HEK293 (cell line): ENCODE data around the gene CYP26B1.

Experiments used
- CTCF ChIA-PET: fragments of 350-600 bp; formaldehyde crosslinking; extraction: SDS; loops from one replicate; lab custom pipeline; 2021; ENCODE audit warnings: antibody characterized with exemption; lab: Yijun Ruan, JAX
- POLR2A ChIA-PET: fragments of 300-600 bp; formaldehyde crosslinking; extraction: SDS; loops from one replicate; lab custom pipeline; 2020; ENCODE audit warnings: antibody characterized with exemption, inconsistent platforms; lab: Yijun Ruan, JAX
- H3K27ac ChIP-seq: fragments of 200-500 bp; sonication (Bioruptor generic); 2 replicates; pipeline ENCODE4 v1.5.1; 2014; ENCODE audit warnings: low read depth, low read length, control low read depth, inconsistent platforms; ENCODE audit errors: extremely low read depth
- H3K36me3 ChIP-seq, 2 experiments: fragments of 200-500 bp in 1 of 2; sonication (Bioruptor generic) in 1 of 2; 1 replicate in 1 of 2; 2 replicates in 1 of 2; pipeline ENCODE4 v1.5.1; 2014 to 2017; ENCODE audit warnings: inconsistent platforms in 2 of 2, low read length in 2 of 2; ENCODE audit not compliant: control insufficient read depth in 2 of 2, insufficient read depth in 1 of 2
- H3K4me1 ChIP-seq: fragments of 200-500 bp; sonication (Bioruptor generic); 2 replicates; pipeline ENCODE4 v1.5.1; 2014; ENCODE audit warnings: mild to moderate bottlenecking, low read length, inconsistent platforms; ENCODE audit not compliant: control insufficient read depth, insufficient read depth
- H3K4me3 ChIP-seq: 2 replicates; pipeline ENCODE4 v1.5.1; 2011; ENCODE audit warnings: low read depth, mild to moderate bottlenecking, control low read depth, low read length, moderate library complexity
- H3K9me3 ChIP-seq: fragments of 200-500 bp; sonication (Bioruptor generic); 2 replicates; pipeline ENCODE4 v1.5.1; 2014; ENCODE audit warnings: low read depth, low read length, inconsistent platforms; ENCODE audit not compliant: control insufficient read depth, insufficient read depth
- KLF1 ChIP-seq: fragments of 450-650 bp; formaldehyde crosslinking; IDR thresholded peaks from 2 replicates; pipeline ENCODE4 v1.5.1; 2016; ENCODE audit warnings: missing biosample characterization, missing genetic modification characterization
- MEIS1 ChIP-seq: sonication (generic); formaldehyde crosslinking; IDR thresholded peaks from 2 replicates; pipeline ENCODE4 v1.8.1; 2022; ENCODE audit warnings: missing genetic modification reagents, mild to moderate bottlenecking, borderline replicate concordance
- SP7 ChIP-seq: fragments of 450-650 bp; formaldehyde crosslinking; IDR thresholded peaks from 2 replicates; pipeline ENCODE4 v1.5.1; 2016; ENCODE audit warnings: missing biosample characterization, missing genetic modification characterization
- TCF7L2 ChIP-seq: IDR thresholded peaks from 2 replicates; pipeline ENCODE4 v1.6.1; 2011; ENCODE audit warnings: low read depth, mild to moderate bottlenecking, inconsistent platforms, low read length, moderate library complexity, borderline replicate concordance
- TRIM28 ChIP-seq: IDR thresholded peaks from 2 replicates; pipeline ENCODE4 v1.6.1; 2011; ENCODE audit warnings: low read length, control low read depth, borderline replicate concordance
- YY2 ChIP-seq: fragments of 450-650 bp; formaldehyde crosslinking; IDR thresholded peaks from 2 replicates; pipeline ENCODE4 v1.5.1; 2016; ENCODE audit warnings: missing biosample characterization, missing genetic modification characterization
- ZBTB48 ChIP-seq: fragments of 450-650 bp; formaldehyde crosslinking; IDR thresholded peaks from 2 replicates; pipeline ENCODE4 v1.5.1; 2016; ENCODE audit warnings: missing biosample characterization, missing genetic modification characterization
- ZFP69B ChIP-seq: fragments of 450-650 bp; formaldehyde crosslinking; IDR thresholded peaks from 2 replicates; pipeline ENCODE4 v1.5.1; 2016; ENCODE audit warnings: missing biosample characterization, missing genetic modification characterization
- ZIC2 ChIP-seq: fragments of 450-650 bp; formaldehyde crosslinking; IDR thresholded peaks from 2 replicates; pipeline ENCODE4 v1.5.1; 2016; ENCODE audit warnings: missing biosample characterization, missing genetic modification characterization
- ZNF114 ChIP-seq: fragments of 450-650 bp; formaldehyde crosslinking; IDR thresholded peaks from 2 replicates; pipeline ENCODE4 v1.5.0; 2017; ENCODE audit warnings: missing biosample characterization, missing genetic modification characterization
- ZNF169 ChIP-seq: fragments of 450-650 bp; formaldehyde crosslinking; IDR thresholded peaks from 2 replicates; pipeline ENCODE4 v1.5.1; 2016; ENCODE audit warnings: missing biosample characterization, missing genetic modification characterization
- ZNF202 ChIP-seq: fragments of 450-650 bp; formaldehyde crosslinking; IDR thresholded peaks from 2 replicates; pipeline ENCODE4 v1.5.1; 2016; ENCODE audit warnings: missing biosample characterization, missing genetic modification characterization, borderline replicate concordance
- ZNF214 ChIP-seq: fragments of 450-650 bp; formaldehyde crosslinking; IDR thresholded peaks from 2 replicates; pipeline ENCODE4 v1.5.1; 2017; ENCODE audit warnings: missing biosample characterization, mild to moderate bottlenecking, missing genetic modification characterization, borderline replicate concordance
- ZNF221 ChIP-seq: fragments of 450-650 bp; formaldehyde crosslinking; IDR thresholded peaks from 2 replicates; pipeline ENCODE4 v1.5.1; 2017; ENCODE audit warnings: missing biosample characterization, missing genetic modification characterization, borderline replicate concordance
- ZNF23 ChIP-seq: fragments of 450-650 bp; formaldehyde crosslinking; IDR thresholded peaks from 2 replicates; pipeline ENCODE4 v1.5.1; 2016; ENCODE audit warnings: missing biosample characterization, missing genetic modification characterization, borderline replicate concordance
- ZNF248 ChIP-seq: fragments of 450-650 bp; formaldehyde crosslinking; IDR thresholded peaks from 2 replicates; pipeline ENCODE4 v1.5.1; 2017; ENCODE audit warnings: missing biosample characterization, missing genetic modification characterization
- ZNF302 ChIP-seq: fragments of 450-650 bp; formaldehyde crosslinking; IDR thresholded peaks from 2 replicates; pipeline ENCODE4 v1.5.1; 2016; ENCODE audit warnings: missing biosample characterization, missing genetic modification characterization, low read depth
- ZNF354C ChIP-seq: fragments of 450-650 bp; formaldehyde crosslinking; IDR thresholded peaks from 2 replicates; pipeline ENCODE4 v1.5.1; 2016; ENCODE audit warnings: missing biosample characterization, missing genetic modification characterization, low read depth, borderline replicate concordance
- ZNF404 ChIP-seq: fragments of 450-650 bp; formaldehyde crosslinking; IDR thresholded peaks from 2 replicates; pipeline ENCODE4 v1.5.1; 2017; ENCODE audit warnings: missing biosample characterization, missing genetic modification characterization
- ZNF416 ChIP-seq: fragments of 450-650 bp; formaldehyde crosslinking; IDR thresholded peaks from 2 replicates; pipeline ENCODE4 v1.5.1; 2016; ENCODE audit warnings: missing biosample characterization, missing genetic modification characterization
- ZNF423 ChIP-seq: fragments of 450-650 bp; formaldehyde crosslinking; IDR thresholded peaks from 2 replicates; pipeline ENCODE4 v1.5.1; 2016; ENCODE audit warnings: missing biosample characterization, missing genetic modification characterization
- ZNF426 ChIP-seq: fragments of 450-650 bp; formaldehyde crosslinking; IDR thresholded peaks from 2 replicates; pipeline ENCODE4 v1.5.1; 2017; ENCODE audit warnings: missing biosample characterization, missing genetic modification characterization, mild to moderate bottlenecking, inconsistent platforms, moderate library complexity
- ZNF473 ChIP-seq: fragments of 450-650 bp; formaldehyde crosslinking; IDR thresholded peaks from 2 replicates; pipeline ENCODE4 v1.5.1; 2017; ENCODE audit warnings: missing biosample characterization, missing genetic modification characterization
- ZNF513 ChIP-seq: fragments of 450-650 bp; IDR thresholded peaks from 2 replicates; pipeline ENCODE4 v1.5.1; 2018; ENCODE audit warnings: missing biosample characterization, missing genetic modification characterization
- ZNF560 ChIP-seq: fragments of 450-650 bp; formaldehyde crosslinking; IDR thresholded peaks from 2 replicates; pipeline ENCODE4 v1.5.1; 2017; ENCODE audit warnings: missing biosample characterization, missing genetic modification characterization, borderline replicate concordance
- ZNF561 ChIP-seq: fragments of 450-650 bp; IDR thresholded peaks from 2 replicates; pipeline ENCODE4 v1.5.1; 2018; ENCODE audit warnings: missing biosample characterization, missing genetic modification characterization, borderline replicate concordance
- ZNF580 ChIP-seq: fragments of 450-650 bp; formaldehyde crosslinking; IDR thresholded peaks from 2 replicates; pipeline ENCODE4 v1.5.1; 2016; ENCODE audit warnings: missing biosample characterization, missing genetic modification characterization
- ZNF596 ChIP-seq: fragments of 450-650 bp; IDR thresholded peaks from 2 replicates; pipeline ENCODE4 v1.5.0; 2018; ENCODE audit warnings: missing biosample characterization, mild to moderate bottlenecking, missing genetic modification characterization, moderate library complexity
- ZNF654 ChIP-seq: fragments of 450-650 bp; formaldehyde crosslinking; IDR thresholded peaks from 2 replicates; pipeline ENCODE4 v1.5.1; 2016; ENCODE audit warnings: low read depth, missing biosample characterization, missing genetic modification characterization
- ZNF701 ChIP-seq: fragments of 450-650 bp; formaldehyde crosslinking; IDR thresholded peaks from 2 replicates; pipeline ENCODE4 v1.5.1; 2016; ENCODE audit warnings: missing biosample characterization, missing genetic modification characterization
- ZNF704 ChIP-seq: fragments of 450-650 bp; formaldehyde crosslinking; IDR thresholded peaks from 2 replicates; pipeline ENCODE4 v1.5.1; 2016; ENCODE audit warnings: missing biosample characterization, missing genetic modification characterization
- ZNF791 ChIP-seq: fragments of 450-650 bp; formaldehyde crosslinking; IDR thresholded peaks from 2 replicates; pipeline ENCODE4 v1.5.1; 2016; ENCODE audit warnings: missing biosample characterization, missing genetic modification characterization
- ZSCAN23 ChIP-seq: fragments of 450-650 bp; formaldehyde crosslinking; IDR thresholded peaks from 2 replicates; pipeline ENCODE4 v1.5.1; 2016; ENCODE audit warnings: missing biosample characterization, missing genetic modification characterization

The CYP26B1 gene

GRCh38 chr2:72141881-72142451 is 5.7 kb downstream of the CYP26B1 start:
- Histone ChIP-seq H3K4me1 (peaks cover 3% of the 10 kb centered on the region), H3K4me3 (no peak overlapping the region), H3K36me3 (no peaks in the 10 kb centered on the region), H3K27ac (no peak overlapping the region), H3K9me3 (no peaks in the 10 kb centered on the region)
- POLR2A ChIA-PET: no interaction called here
- CTCF ChIA-PET: interaction anchor here (0.6 kb wide), 1 partner anchor 342 kb away, joined by 3 read pairs; no protein-coding TSS in a partner anchor
- no peak for TF ChIP-seq ZNF423 (tag by site-specific recombination)
- TF ChIP-seq ZNF214 (tag by site-specific recombination): no peak
- TF ChIP-seq ZNF513: no peak
- no peak for TF ChIP-seq TCF7L2
- no peak for TF ChIP-seq ZSCAN23
- no peak for TF ChIP-seq ZNF704 (tag by site-specific recombination)
- no peak for TF ChIP-seq ZNF473 (tag by site-specific recombination)

- Histone ChIP-seq H3K36me3 (no peaks in the 10 kb centered on the region), H3K4me3 (no peak overlapping the region), H3K27ac (no peak overlapping the region), H3K4me1 (peaks cover 3% of the 10 kb centered on the region), H3K9me3 (no peaks in the 10 kb centered on the region)
- ChIA-PET POLR2A (no interaction called here), CTCF (interaction anchor here (0.6 kb wide), 1 partner anchor 216 kb away, joined by 4 read pairs; no protein-coding TSS in a partner anchor)
- TF ChIP-seq ZNF701 (tag by site-specific recombination): no peak
- TF ChIP-seq ZNF221: no peak
- no peak for TF ChIP-seq ZNF560
- TF ChIP-seq SP7 (tag by site-specific recombination): no peak
- TF ChIP-seq ZNF416 (tag by site-specific recombination): no peak
- no peak for TF ChIP-seq ZNF23
- no peak for TF ChIP-seq ZNF654
- no peak for TF ChIP-seq KLF1 (tag by site-specific recombination)
- no peak for TF ChIP-seq ZNF791 (tag by site-specific recombination)
- TF ChIP-seq ZNF580: no peak
- no peak for TF ChIP-seq ZNF248 (tag by site-specific recombination)
- TF ChIP-seq ZNF473 (tag by site-specific recombination): no peak
- no peak for TF ChIP-seq ZIC2 (tag by site-specific recombination)
- no peak for TF ChIP-seq ZNF404 (tag by site-specific recombination)
Measured at GRCh38 chr2:72141032-72141645, 6.5 kb downstream of the CYP26B1 start.

GRCh38 chr2:72140621-72140960 is 7.1 kb downstream of the CYP26B1 start:
- H3K36me3 ChIP-seq: no peaks in the 10 kb centered on the region
- TF ChIP-seq MEIS1 (CRISPR knock-in tag) (no peak), ZNF169 (tag by site-specific recombination) (no peak), ZNF791 (tag by site-specific recombination) (no peak), ZNF426 (tag by site-specific recombination) (no peak), ZFP69B (tag by site-specific recombination) (no peak), ZNF596 (no peak), ZNF354C (tag by site-specific recombination) (no peak), ZNF202 (tag by site-specific recombination) (no peak), YY2 (no peak), TRIM28 (no peak), ZNF302 (tag by site-specific recombination) (no peak), ZNF114 (tag by site-specific recombination) (no peak), ZNF561 (no peak), ZBTB48 (no peak)
- H3K4me1 ChIP-seq: no peaks in the 10 kb centered on the region
- POLR2A ChIA-PET: no interaction called here
- H3K4me3 ChIP-seq: no peak overlapping the region
- CTCF ChIA-PET: interaction anchor here (0.6 kb wide), 1 partner anchor 216 kb away, joined by 4 read pairs; no protein-coding TSS in a partner anchor
- H3K9me3 ChIP-seq: no peaks in the 10 kb centered on the region
- no peak overlapping the region for H3K27ac ChIP-seq
